NCI-H1436 treated with DMSO at 0.1 percent for 48 hours (cell line): ENCODE data around the gene POTEM.
"Not testable (repeated sequence)": the region's sequence is repeated elsewhere in the genome, so short reads cannot be mapped to it uniquely, and the experiment has no call there.

Experiments used
- DNase-seq: peaks from one replicate; lab custom pipeline; 2025; lab: John Stamatoyannopoulos, UW

Gene POTEM

GRCh38 chr14:19038060-19038664 lies 70.9 kb downstream of the POTEM start:
- not testable (repeated sequence) for DNase-seq

GRCh38 chr14:19038785-19039184 lies 71.6 kb downstream of the POTEM start:
- DNase-seq: not testable (repeated sequence)

DNA sequence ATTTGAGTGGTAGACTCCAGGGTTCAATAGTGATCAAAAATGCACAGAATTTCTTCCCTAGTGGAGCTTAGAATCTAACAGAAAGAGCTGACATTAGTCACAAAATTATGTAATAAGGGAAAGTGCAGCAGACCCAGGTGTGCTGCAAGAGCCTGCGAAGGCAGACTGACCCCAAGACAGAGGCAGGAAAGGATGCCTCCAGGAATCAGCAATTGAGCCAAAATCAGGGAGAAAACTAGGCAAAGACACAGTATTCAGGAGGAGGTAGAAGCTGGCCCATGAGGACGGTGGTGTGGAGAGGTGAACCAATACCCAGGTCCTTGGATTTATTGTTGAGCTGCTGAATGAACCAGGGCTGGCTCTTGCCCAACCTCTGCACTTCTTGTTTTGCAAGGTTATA lies 76.2 kb downstream of the POTEM start:
- not testable (repeated sequence) for DNase-seq
